NCI-H146 treated with DMSO at 0.1 percent for 48 hours (cell line): ENCODE results near the gene GSTM2.

Experiments
- DNase-seq: peaks from one replicate; lab custom pipeline; 2025; ENCODE audit not compliant: unreplicated experiment; lab: John Stamatoyannopoulos, UW

The GSTM2 gene

GRCh38 chr1:109667452-109668122, at the start of gene GSTM2:
Gene GSTM2 (plus strand): TSS chr1:109668057. CDS start chr1:109668116, 59 bp downstream.
- peak; percentile 75 for DNase-seq

- peak; percentile 38 for DNase-seq
These were observed 48.9 kb upstream of the GSTM2 start for GRCh38 chr1:109618661-109619575.

- DNase-seq = peak; percentile 39
These were observed 48.1 kb upstream of the GSTM2 start, which contains the start of the genes AMPD2 and GNAT2 for GRCh38 chr1:109619576-109620400. Gene AMPD2 (plus strand): TSS chr1:109619837. CDS start chr1:109621176, 1,339 bp downstream. Gene GNAT2 (minus strand): TSS chr1:109619616. CDS start chr1:109612870, 6,746 bp downstream.

GRCh38 chr1:109620401-109620791, 47.5 kb upstream of the GSTM2 start:
- no peak for DNase-seq

GRCh38 chr1:109620841-109621286, 47.0 kb upstream of the GSTM2 start:
- peak; percentile 82 for DNase-seq

GRCh38 chr1:109621379-109622136, 46.3 kb upstream of the GSTM2 start:
- DNase-seq = no peak

- DNase-seq = no peak
These were observed 45.5 kb upstream of the GSTM2 start for GRCh38 chr1:109622137-109622892.

- no peak for DNase-seq
These were observed 45.0 kb upstream of the GSTM2 start for GRCh38 chr1:109622895-109623294.

GRCh38 chr1:109623601-109624161, 44.2 kb upstream of the GSTM2 start:
- DNase-seq = no peak

GRCh38 chr1:109624201-109625010, 43.5 kb upstream of the GSTM2 start:
- no peak for DNase-seq

- no peak for DNase-seq
These were observed 42.7 kb upstream of the GSTM2 start for GRCh38 chr1:109625176-109625575.

GRCh38 chr1:109625601-109626560, 42.0 kb upstream of the GSTM2 start:
- DNase-seq = no peak

GRCh38 chr1:109626682-109627408, 41.0 kb upstream of the GSTM2 start:
- no peak for DNase-seq

GRCh38 chr1:109627692-109628399, 40.0 kb upstream of the GSTM2 start:
- no peak for DNase-seq

GRCh38 chr1:109628540-109629321, 39.1 kb upstream of the GSTM2 start:
- no peak for DNase-seq
